HepG2 (cell line): Measurements from ENCODE around the gene MYH9. TPM values are rescaled to one million over a fixed set of nuclear protein-coding genes. Genes with fewer than 3 reads are reported as not detected.
A peak's percentile ranks its signal among the peaks of the same experiment; 100 is the strongest.

Experiments
- ARHGAP35 ChIP-seq: sonication (generic); formaldehyde crosslinking; IDR thresholded peaks from 2 replicates; pipeline ENCODE4 v1.9.0; 2022; ENCODE audit warnings: mild to moderate bottlenecking, inconsistent platforms, moderate library complexity, missing genetic modification reagents, borderline replicate concordance
- EHMT2 ChIP-seq: fragments of 200-600 bp; sonication (generic); IDR thresholded peaks from 2 replicates; pipeline ENCODE4 v1.7.0; 2017; ENCODE audit warnings: antibody characterized with exemption, low read depth, low read length, borderline replicate concordance
- FOSL1 ChIP-seq: sonication (generic); formaldehyde crosslinking; IDR thresholded peaks from 2 replicates; pipeline ENCODE4 v1.9.0; 2021; ENCODE audit warnings: missing genetic modification reagents, borderline replicate concordance
- FOXA1 ChIP-seq, 2 experiments: fragments of 450-650 bp in 1 of 2; sonication (generic) in 1 of 2; formaldehyde crosslinking in 1 of 2; IDR thresholded peaks; 2 replicates each; pipeline versions ENCODE4 v1.4.0 to v1.6.1; 2016 to 2020; ENCODE audit warnings: missing genetic modification reagents in 1 of 2
- FOXK1 ChIP-seq: sonication (generic); formaldehyde crosslinking; IDR thresholded peaks from 2 replicates; pipeline ENCODE4 v1.4.0; 2020; ENCODE audit warnings: low read depth, missing genetic modification reagents, borderline replicate concordance
- MEF2D ChIP-seq: sonication (generic); formaldehyde crosslinking; IDR thresholded peaks from 2 replicates; pipeline ENCODE4 v1.5.1; 2020; ENCODE audit warnings: mild to moderate bottlenecking, missing genetic modification reagents
- MXI1 ChIP-seq: IDR thresholded peaks from 3 replicates; pipeline ENCODE4 v1.6.1; 2012; ENCODE audit warnings: low read depth, low read length, inconsistent platforms, borderline replicate concordance
- NFIC ChIP-seq: IDR thresholded peaks from 2 replicates; pipeline ENCODE4 v1.6.1; 2012; ENCODE audit warnings: mild to moderate bottlenecking, low read length, inconsistent platforms
- NFKB2 ChIP-seq: sonication (generic); formaldehyde crosslinking; IDR thresholded peaks from 2 replicates; pipeline ENCODE4 v1.4.0; 2020; ENCODE audit warnings: missing genetic modification reagents, borderline replicate concordance
- SAP130 ChIP-seq: IDR thresholded peaks from 2 replicates; pipeline ENCODE4 v1.6.1; 2016; ENCODE audit warnings: low read depth
- SOX5 ChIP-seq: IDR thresholded peaks from 2 replicates; pipeline ENCODE4 v1.6.1; 2016; ENCODE audit warnings: borderline replicate concordance
- TEAD2 ChIP-seq: sonication (generic); formaldehyde crosslinking; IDR thresholded peaks from 2 replicates; pipeline ENCODE4 v1.9.0; 2021; ENCODE audit warnings: missing genetic modification reagents
- YEATS4 ChIP-seq: sonication (generic); formaldehyde crosslinking; IDR thresholded peaks from 2 replicates; pipeline ENCODE4 v1.4.0; 2020; ENCODE audit warnings: missing genetic modification reagents, borderline replicate concordance
- ZNF17 ChIP-seq: sonication (generic); formaldehyde crosslinking; IDR thresholded peaks from 2 replicates; pipeline ENCODE4 v1.5.0; 2020; ENCODE audit warnings: mild to moderate bottlenecking, missing genetic modification reagents
- ZNF205 ChIP-seq: IDR thresholded peaks from 2 replicates; pipeline ENCODE4 v1.6.1; 2018; ENCODE audit warnings: missing biosample characterization, missing genetic modification reagents
- ZNF441 ChIP-seq: sonication (generic); formaldehyde crosslinking; IDR thresholded peaks from 2 replicates; pipeline ENCODE4 v1.7.0; 2021; ENCODE audit warnings: missing genetic modification reagents, borderline replicate concordance
- ZNF761 ChIP-seq: sonication (generic); formaldehyde crosslinking; conservative IDR thresholded peaks from 2 replicates; pipeline ENCODE4 v1.4.0; 2020; ENCODE audit warnings: mild to moderate bottlenecking, missing genetic modification reagents
- polyA plus RNA-seq, 8 experiments: library from polyadenylated mRNA; depleted of rRNA in 3 of 8; stranded (reverse) in 7 of 8; unstranded in 1 of 8; fragments of >200 nt; fragmentation: Illumina TruSeq in 4 of 8; extraction: Trizol in 4 of 8; gene quantifications; 2 replicates each; pipeline versions ENCODE4 v1.2.1 to v1.2.3, GENCODE V29; 2011 to 2016; ENCODE audit warnings: low read depth in 4 of 8, missing spikeins in 1 of 8, mixed read lengths in 1 of 8; ENCODE audit not compliant: insufficient read depth in 1 of 8
- total RNA-seq, 5 experiments: library from RNA; depleted of rRNA; stranded (reverse); fragments of >200 nt; fragmentation: Illumina TruSeq; extraction: Trizol; gene quantifications; 2 replicates each; pipeline ENCODE4 v1.2.3, GENCODE V29; 2016; ENCODE audit warnings: low read depth in 1 of 5
- TF ChIP-seq, protein P1 (sequence below): sonication (generic); formaldehyde crosslinking; IDR thresholded peaks from 2 replicates; pipeline ENCODE4 v1.4.0; 2020; ENCODE audit warnings: missing genetic modification reagents
- TF ChIP-seq, protein P2 (sequence below): sonication (generic); formaldehyde crosslinking; IDR thresholded peaks from 2 replicates; pipeline ENCODE4 v1.4.0; 2020; ENCODE audit warnings: mild to moderate bottlenecking, missing genetic modification reagents
- TF ChIP-seq, protein P3 (sequence below): sonication (generic); formaldehyde crosslinking; IDR thresholded peaks from 2 replicates; pipeline ENCODE4 v1.4.0; 2020; ENCODE audit warnings: missing genetic modification reagents, borderline replicate concordance
- TF ChIP-seq, protein P4 (sequence below): sonication (generic); formaldehyde crosslinking; IDR thresholded peaks from 2 replicates; pipeline ENCODE4 v1.8.0; 2022; ENCODE audit warnings: mild to moderate bottlenecking, missing genetic modification reagents, moderate library complexity

MYH9 gene
- total and polyA plus RNA-seq, 2 of the 13 experiments (the other 11 are each of a cell fraction or from before 2014, with no cell fraction given): 50.7 to 98.5 TPM

- peak; percentile 74; the same call in 2 of the 3 replicates for TF ChIP-seq MXI1
- no peak for TF ChIP-seq ARHGAP35
- TF ChIP-seq, protein P1, sequence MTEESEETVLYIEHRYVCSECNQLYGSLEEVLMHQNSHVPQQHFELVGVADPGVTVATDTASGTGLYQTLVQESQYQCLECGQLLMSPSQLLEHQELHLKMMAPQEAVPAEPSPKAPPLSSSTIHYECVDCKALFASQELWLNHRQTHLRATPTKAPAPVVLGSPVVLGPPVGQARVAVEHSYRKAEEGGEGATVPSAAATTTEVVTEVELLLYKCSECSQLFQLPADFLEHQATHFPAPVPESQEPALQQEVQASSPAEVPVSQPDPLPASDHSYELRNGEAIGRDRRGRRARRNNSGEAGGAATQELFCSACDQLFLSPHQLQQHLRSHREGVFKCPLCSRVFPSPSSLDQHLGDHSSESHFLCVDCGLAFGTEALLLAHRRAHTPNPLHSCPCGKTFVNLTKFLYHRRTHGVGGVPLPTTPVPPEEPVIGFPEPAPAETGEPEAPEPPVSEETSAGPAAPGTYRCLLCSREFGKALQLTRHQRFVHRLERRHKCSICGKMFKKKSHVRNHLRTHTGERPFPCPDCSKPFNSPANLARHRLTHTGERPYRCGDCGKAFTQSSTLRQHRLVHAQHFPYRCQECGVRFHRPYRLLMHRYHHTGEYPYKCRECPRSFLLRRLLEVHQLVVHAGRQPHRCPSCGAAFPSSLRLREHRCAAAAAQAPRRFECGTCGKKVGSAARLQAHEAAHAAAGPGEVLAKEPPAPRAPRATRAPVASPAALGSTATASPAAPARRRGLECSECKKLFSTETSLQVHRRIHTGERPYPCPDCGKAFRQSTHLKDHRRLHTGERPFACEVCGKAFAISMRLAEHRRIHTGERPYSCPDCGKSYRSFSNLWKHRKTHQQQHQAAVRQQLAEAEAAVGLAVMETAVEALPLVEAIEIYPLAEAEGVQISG: peak; percentile 55
- TF ChIP-seq SAP130 (CRISPR knock-in tag): peak; percentile 91
- no peak for TF ChIP-seq SOX5 (CRISPR knock-in tag)
- no peak for TF ChIP-seq ZNF17 (CRISPR knock-in tag)
- TF ChIP-seq, protein P2, sequence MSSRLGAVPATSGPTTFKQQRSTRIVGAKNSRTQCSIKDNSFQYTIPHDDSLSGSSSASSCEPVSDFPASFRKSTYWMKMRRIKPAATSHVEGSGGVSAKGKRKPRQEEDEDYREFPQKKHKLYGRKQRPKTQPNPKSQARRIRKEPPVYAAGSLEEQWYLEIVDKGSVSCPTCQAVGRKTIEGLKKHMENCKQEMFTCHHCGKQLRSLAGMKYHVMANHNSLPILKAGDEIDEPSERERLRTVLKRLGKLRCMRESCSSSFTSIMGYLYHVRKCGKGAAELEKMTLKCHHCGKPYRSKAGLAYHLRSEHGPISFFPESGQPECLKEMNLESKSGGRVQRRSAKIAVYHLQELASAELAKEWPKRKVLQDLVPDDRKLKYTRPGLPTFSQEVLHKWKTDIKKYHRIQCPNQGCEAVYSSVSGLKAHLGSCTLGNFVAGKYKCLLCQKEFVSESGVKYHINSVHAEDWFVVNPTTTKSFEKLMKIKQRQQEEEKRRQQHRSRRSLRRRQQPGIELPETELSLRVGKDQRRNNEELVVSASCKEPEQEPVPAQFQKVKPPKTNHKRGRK (CRISPR knock-in tag): 0 out of 2 replicates have a peak, but pooled peaks have one; percentile 21
- TF ChIP-seq MEF2D: peak; percentile 51; the same call in 1 of the 2 replicates
- TF ChIP-seq ZNF761: 0 out of 2 replicates have a peak, but pooled peaks have one; percentile 62
- TF ChIP-seq NFKB2 (CRISPR knock-in tag): peak; percentile 91; the same call in 1 of the 2 replicates
- TF ChIP-seq FOSL1 (CRISPR knock-in tag): no peak
- TF ChIP-seq EHMT2: no peak; the same call in 1 of the 2 replicates
- TF ChIP-seq FOXA1 (IDR thresholded peaks at IDR 0.05): no peak
- TF ChIP-seq FOXA1 (CRISPR knock-in tag; IDR thresholded peaks at IDR 0.05): peak; percentile 7; the same call in 1 of the 2 replicates
- TF ChIP-seq, protein P3, sequence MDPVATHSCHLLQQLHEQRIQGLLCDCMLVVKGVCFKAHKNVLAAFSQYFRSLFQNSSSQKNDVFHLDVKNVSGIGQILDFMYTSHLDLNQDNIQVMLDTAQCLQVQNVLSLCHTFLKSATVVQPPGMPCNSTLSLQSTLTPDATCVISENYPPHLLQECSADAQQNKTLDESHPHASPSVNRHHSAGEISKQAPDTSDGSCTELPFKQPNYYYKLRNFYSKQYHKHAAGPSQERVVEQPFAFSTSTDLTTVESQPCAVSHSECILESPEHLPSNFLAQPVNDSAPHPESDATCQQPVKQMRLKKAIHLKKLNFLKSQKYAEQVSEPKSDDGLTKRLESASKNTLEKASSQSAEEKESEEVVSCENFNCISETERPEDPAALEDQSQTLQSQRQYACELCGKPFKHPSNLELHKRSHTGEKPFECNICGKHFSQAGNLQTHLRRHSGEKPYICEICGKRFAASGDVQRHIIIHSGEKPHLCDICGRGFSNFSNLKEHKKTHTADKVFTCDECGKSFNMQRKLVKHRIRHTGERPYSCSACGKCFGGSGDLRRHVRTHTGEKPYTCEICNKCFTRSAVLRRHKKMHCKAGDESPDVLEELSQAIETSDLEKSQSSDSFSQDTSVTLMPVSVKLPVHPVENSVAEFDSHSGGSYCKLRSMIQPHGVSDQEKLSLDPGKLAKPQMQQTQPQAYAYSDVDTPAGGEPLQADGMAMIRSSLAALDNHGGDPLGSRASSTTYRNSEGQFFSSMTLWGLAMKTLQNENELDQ: no peak
- 0 out of 2 replicates have a peak, but pooled peaks have one; percentile 15 for TF ChIP-seq FOXK1 (CRISPR knock-in tag)
- TF ChIP-seq TEAD2: no peak
- TF ChIP-seq NFIC: no peak
- TF ChIP-seq, protein P4, sequence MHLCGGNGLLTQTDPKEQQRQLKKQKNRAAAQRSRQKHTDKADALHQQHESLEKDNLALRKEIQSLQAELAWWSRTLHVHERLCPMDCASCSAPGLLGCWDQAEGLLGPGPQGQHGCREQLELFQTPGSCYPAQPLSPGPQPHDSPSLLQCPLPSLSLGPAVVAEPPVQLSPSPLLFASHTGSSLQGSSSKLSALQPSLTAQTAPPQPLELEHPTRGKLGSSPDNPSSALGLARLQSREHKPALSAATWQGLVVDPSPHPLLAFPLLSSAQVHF: no peak
- TF ChIP-seq YEATS4: peak; percentile 94
- TF ChIP-seq ZNF441 (CRISPR knock-in tag): peak; percentile 80; the same call in 1 of the 2 replicates
- TF ChIP-seq ZNF205 (CRISPR knock-in tag): peak; percentile 85
Observed at GRCh38 chr22:36409911-36410756, 22.4 kb upstream of the MYH9 start (continued).
